HepG2 (cell line): ENCODE measurements around the gene OVOL3. TPM values are rescaled to one million over a fixed set of nuclear protein-coding genes. Genes with fewer than 3 reads are reported as not detected.

ENCODE experiments used
- ARID5B ChIP-seq: IDR thresholded peaks from 2 replicates; pipeline ENCODE4 v1.4.0; 2020; ENCODE audit warnings: mild to moderate bottlenecking, missing genetic modification reagents
- ATAD3A ChIP-seq: sonication (generic); formaldehyde crosslinking; IDR thresholded peaks from 2 replicates; pipeline ENCODE4 v1.4.0; 2020; ENCODE audit warnings: missing genetic modification reagents
- HDAC2 ChIP-seq: sonication (generic); formaldehyde crosslinking; IDR thresholded peaks from 2 replicates; pipeline ENCODE4 v1.4.0; 2020; ENCODE audit warnings: missing genetic modification reagents
- MAF1 ChIP-seq: sonication (generic); formaldehyde crosslinking; IDR thresholded peaks from 2 replicates; pipeline ENCODE4 v1.5.0; 2020; ENCODE audit warnings: missing genetic modification reagents, borderline replicate concordance
- NFE2 ChIP-seq: sonication (generic); formaldehyde crosslinking; IDR thresholded peaks from 2 replicates; pipeline ENCODE4 v1.4.0; 2020; ENCODE audit warnings: missing genetic modification reagents
- POLR2G ChIP-seq: fragments of 200-400 bp; formaldehyde crosslinking; IDR thresholded peaks from 2 replicates; pipeline ENCODE4 v1.6.1; 2018; ENCODE audit warnings: mild to moderate bottlenecking, low read depth, low read length, moderate library complexity
- RARG ChIP-seq: sonication (generic); formaldehyde crosslinking; IDR thresholded peaks from 2 replicates; pipeline ENCODE4 v1.4.0; 2020; ENCODE audit warnings: low read depth, mild to moderate bottlenecking, missing genetic modification reagents
- RNF2 ChIP-seq: fragments of 450-650 bp; conservative IDR thresholded peaks from 2 replicates; pipeline ENCODE4 v1.6.1; 2016; ENCODE audit warnings: low read depth
- STAT5B ChIP-seq: sonication (generic); formaldehyde crosslinking; IDR thresholded peaks from 2 replicates; pipeline ENCODE4 v1.4.0; 2020; ENCODE audit warnings: missing genetic modification reagents
- TBL1XR1 ChIP-seq: fragments of 150-350 bp; IDR thresholded peaks from 2 replicates; pipeline ENCODE4 v1.6.1; 2014; ENCODE audit warnings: borderline replicate concordance, low read length; ENCODE audit not compliant: partially characterized antibody
- TCF7L2 ChIP-seq: IDR thresholded peaks from 2 replicates; pipeline ENCODE4 v1.6.1; 2011; ENCODE audit warnings: mild to moderate bottlenecking, low read depth, low read length, moderate library complexity
- THAP8 ChIP-seq: sonication (generic); formaldehyde crosslinking; IDR thresholded peaks from 2 replicates; pipeline ENCODE4 v1.5.1; 2020; ENCODE audit warnings: missing genetic modification reagents, mild to moderate bottlenecking, borderline replicate concordance
- U2AF1 ChIP-seq: fragments of 200-400 bp; formaldehyde crosslinking; optimal IDR thresholded peaks from 2 replicates; pipeline ENCODE3; 2017; ENCODE audit warnings: mild to moderate bottlenecking, low read depth, low read length
- XRCC5 ChIP-seq: fragments of 200-400 bp; formaldehyde crosslinking; optimal IDR thresholded peaks from 2 replicates; pipeline ENCODE3; 2017; ENCODE audit warnings: mild to moderate bottlenecking, low read length
- ZBTB26 ChIP-seq: IDR thresholded peaks from 2 replicates; pipeline ENCODE4 v1.6.1; 2016; ENCODE audit warnings: missing compliant biosample characterization, missing genetic modification reagents, borderline replicate concordance
- ZBTB44 ChIP-seq: sonication (generic); formaldehyde crosslinking; IDR thresholded peaks from 2 replicates; pipeline ENCODE4 v1.4.0; 2020; ENCODE audit warnings: missing genetic modification reagents
- ZNF180 ChIP-seq: sonication (generic); formaldehyde crosslinking; IDR thresholded peaks from 2 replicates; pipeline ENCODE4 v1.4.0; 2020; ENCODE audit warnings: low read depth, missing genetic modification reagents, borderline replicate concordance
- ZNF460 ChIP-seq: sonication (generic); formaldehyde crosslinking; IDR thresholded peaks from 2 replicates; pipeline ENCODE4 v1.5.1; 2020; ENCODE audit warnings: missing genetic modification reagents, mild to moderate bottlenecking, borderline replicate concordance
- ZNF557 ChIP-seq: sonication (generic); formaldehyde crosslinking; IDR thresholded peaks from 2 replicates; pipeline ENCODE4 v1.4.0; 2020; ENCODE audit warnings: missing genetic modification reagents
- ZNF597 ChIP-seq: sonication (generic); formaldehyde crosslinking; IDR thresholded peaks from 2 replicates; pipeline ENCODE4 v1.5.0; 2020; ENCODE audit warnings: missing genetic modification reagents
- ZSCAN12 ChIP-seq: sonication (generic); formaldehyde crosslinking; IDR thresholded peaks from 2 replicates; pipeline ENCODE4 v1.9.0; 2021; ENCODE audit warnings: mild to moderate bottlenecking, missing genetic modification reagents
- ZSCAN30 ChIP-seq: sonication (generic); formaldehyde crosslinking; IDR thresholded peaks from 2 replicates; pipeline ENCODE4 v1.5.0; 2020; ENCODE audit warnings: mild to moderate bottlenecking, missing genetic modification reagents
- polyA plus RNA-seq, 8 experiments: library from polyadenylated mRNA; depleted of rRNA in 3 of 8; stranded (reverse) in 7 of 8; unstranded in 1 of 8; fragments of >200 nt; fragmentation: Illumina TruSeq in 4 of 8; extraction: Trizol in 4 of 8; gene quantifications; 2 replicates each; pipeline versions ENCODE4 v1.2.1 to v1.2.3, GENCODE V29; 2011 to 2016; ENCODE audit warnings: low read depth in 4 of 8, missing spikeins in 1 of 8, mixed read lengths in 1 of 8; ENCODE audit not compliant: insufficient read depth in 1 of 8
- total RNA-seq, 5 experiments: library from RNA; depleted of rRNA; stranded (reverse); fragments of >200 nt; fragmentation: Illumina TruSeq; extraction: Trizol; gene quantifications; 2 replicates each; pipeline ENCODE4 v1.2.3, GENCODE V29; 2016; ENCODE audit warnings: low read depth in 1 of 5

The OVOL3 gene
- total and polyA plus RNA-seq, 2 of the 13 experiments (the other 11 are each of a cell fraction or from before 2014, with no cell fraction given): not detected

GRCh38 chr19:36120092-36120983 lies 9.4 kb downstream of the OVOL3 start (continued):
- TF ChIP-seq ZNF557 (CRISPR knock-in tag) (no peak), POLR2G (peak; percentile 87), THAP8 (CRISPR knock-in tag) (no peak), NFE2 (no peak), ZNF180 (no peak), XRCC5 (peak; percentile 79), HDAC2 (CRISPR knock-in tag) (peak; percentile 89), TCF7L2 (no peak), ZBTB26 (CRISPR knock-in tag) (no peak), RARG (no peak), ZBTB44 (CRISPR knock-in tag) (no peak), ATAD3A (CRISPR knock-in tag) (no peak), ZNF460 (CRISPR knock-in tag) (no peak; the same call in 1 of the 2 replicates), MAF1 (CRISPR knock-in tag) (no peak), TBL1XR1 (no peak), RNF2 (no peak), STAT5B (CRISPR knock-in tag) (no peak), U2AF1 (peak; percentile 75), ZSCAN12 (CRISPR knock-in tag) (no peak), ARID5B (CRISPR knock-in tag) (peak; percentile 73; the same call in 1 of the 2 replicates), ZSCAN30 (CRISPR knock-in tag) (no peak), ZNF597 (CRISPR knock-in tag) (no peak)
